Astrocyte of the spinal cord (primary cell): ENCODE measurements around the gene PNPLA7.

Source experiments
- DNase-seq: peaks from one replicate; pipeline ENCODE4 v3.0.0; 2011; ENCODE audit warnings: low read depth, low spot score
- H3K4me3 ChIP-seq: 2 replicates; pipeline ENCODE4 v1.5.1; 2011; ENCODE audit warnings: low read depth, mild to moderate bottlenecking, low read length, moderate library complexity
- in situ Hi-C: cut with HindIII; loops from 2 replicates; pipeline ENCODE4 v1.10.0; 2017; ENCODE audit warnings: low sequenced_read_pairs
- TF ChIP-seq, protein P1 (sequence below): IDR thresholded peaks from 2 replicates; pipeline ENCODE4 v1.5.1; 2012; ENCODE audit warnings: low read depth, mild to moderate bottlenecking, low read length, inconsistent platforms

The PNPLA7 gene

GRCh38 chr9:137422604-137423513 is 127.3 kb downstream of the PNPLA7 start, which contains the start of the genes EXD3 and NOXA1:
Gene EXD3 (minus strand): TSS chr9:137423162. CDS start chr9:137395357, 27,805 bp downstream.
Gene NOXA1 (plus strand): TSS chr9:137423393. CDS start chr9:137423530, 137 bp downstream.
- peak; percentile 91 for DNase-seq
- in situ Hi-C loops = no loop called here
- H3K4me3 ChIP-seq = peak within 1 kb of the TSS; percentile 72
- TF ChIP-seq, protein P1, sequence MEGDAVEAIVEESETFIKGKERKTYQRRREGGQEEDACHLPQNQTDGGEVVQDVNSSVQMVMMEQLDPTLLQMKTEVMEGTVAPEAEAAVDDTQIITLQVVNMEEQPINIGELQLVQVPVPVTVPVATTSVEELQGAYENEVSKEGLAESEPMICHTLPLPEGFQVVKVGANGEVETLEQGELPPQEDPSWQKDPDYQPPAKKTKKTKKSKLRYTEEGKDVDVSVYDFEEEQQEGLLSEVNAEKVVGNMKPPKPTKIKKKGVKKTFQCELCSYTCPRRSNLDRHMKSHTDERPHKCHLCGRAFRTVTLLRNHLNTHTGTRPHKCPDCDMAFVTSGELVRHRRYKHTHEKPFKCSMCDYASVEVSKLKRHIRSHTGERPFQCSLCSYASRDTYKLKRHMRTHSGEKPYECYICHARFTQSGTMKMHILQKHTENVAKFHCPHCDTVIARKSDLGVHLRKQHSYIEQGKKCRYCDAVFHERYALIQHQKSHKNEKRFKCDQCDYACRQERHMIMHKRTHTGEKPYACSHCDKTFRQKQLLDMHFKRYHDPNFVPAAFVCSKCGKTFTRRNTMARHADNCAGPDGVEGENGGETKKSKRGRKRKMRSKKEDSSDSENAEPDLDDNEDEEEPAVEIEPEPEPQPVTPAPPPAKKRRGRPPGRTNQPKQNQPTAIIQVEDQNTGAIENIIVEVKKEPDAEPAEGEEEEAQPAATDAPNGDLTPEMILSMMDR = peak; percentile 55

- H3K4me3 ChIP-seq = peak overlapping the region; percentile 72
- TF ChIP-seq, protein P1 = no peak
- in situ Hi-C loops = no loop called here
- DNase-seq = no peak
Measured at GRCh38 chr9:137421838-137422603, 128.2 kb downstream of the PNPLA7 start.

GRCh38 chr9:137417161-137418021 is 132.8 kb downstream of the PNPLA7 start:
- in situ Hi-C loops = no loop called here
- H3K4me3 ChIP-seq = no peak overlapping the region
- TF ChIP-seq, protein P1 = no peak
- DNase-seq = no peak

DNA sequence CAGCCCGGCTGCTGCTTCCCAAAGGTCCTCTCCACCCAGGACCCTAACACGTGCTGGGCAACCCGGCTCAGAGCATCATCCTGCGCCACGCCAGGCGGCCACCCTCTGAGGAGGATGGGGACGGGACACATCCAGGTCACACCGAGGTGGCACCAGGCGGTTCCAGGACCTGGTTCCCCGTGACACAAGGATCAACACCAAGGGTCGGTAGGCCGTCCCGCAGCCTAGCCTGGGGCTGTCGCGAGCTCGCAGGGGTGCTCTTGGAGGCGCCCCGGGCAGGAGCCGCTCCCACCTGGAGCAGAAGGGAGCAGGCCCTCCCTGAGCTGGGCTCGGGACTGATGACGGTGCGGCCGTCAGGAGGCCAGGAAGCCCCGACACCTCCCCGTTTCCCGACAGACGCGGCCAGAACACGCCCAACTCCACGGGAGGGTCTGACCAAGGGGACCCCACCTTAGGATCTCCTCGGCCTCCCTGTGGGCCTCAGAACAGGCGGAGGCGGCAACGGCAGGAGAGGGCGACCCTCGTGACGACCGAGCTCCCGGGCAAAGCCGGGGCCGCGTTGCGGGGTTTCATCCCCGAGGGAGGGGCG is 133.5 kb downstream of the PNPLA7 start:
- TF ChIP-seq, protein P1 = no peak
- in situ Hi-C loops = no loop called here
- H3K4me3 ChIP-seq = no peak overlapping the region
- no peak for DNase-seq

- DNase-seq = no peak
- TF ChIP-seq, protein P1 = no peak
- in situ Hi-C loops = no loop called here
- no peak overlapping the region for H3K4me3 ChIP-seq
Measured at GRCh38 chr9:137416006-137416562, 134.1 kb downstream of the PNPLA7 start.
